ENCODE results near the gene PKD1.

The PKD1 gene

GRCh38 chr16:2039274-2040031, 96.2 kb downstream of the PKD1 start:
- WGBS (ENCODE audit: insufficient coverage) = 89% methylated on average over 26 of the region's 29 CpGs
- peaks cover 0 to 27% (median 21%) of the 10 kb centered on the region in 4 experiments for H3K4me1 ChIP-seq (ENCODE audit: control extremely low read depth in 1 of 4, control insufficient read depth in 4 of 4, insufficient read depth in 4 of 4, low read length in 3 of 4)
- POLR2A ChIA-PET = no interaction called here

More at GRCh38 chr16:2039274-2040031, 96.2 kb downstream of the PKD1 start:
- Histone ChIP-seq H3K36me3 (ENCODE audit: control insufficient read depth in 4 of 4, insufficient read depth in 4 of 4, low read length in 3 of 4) (peaks cover 0 to 13% (median 3%) of the 10 kb centered on the region in 4 experiments), H3K27ac (ENCODE audit: insufficient read depth in 1 of 2, low read depth in 1 of 2, low read length in 2 of 2, poor library complexity in 1 of 2, severe bottlenecking in 2 of 2) (no peak overlapping the region), H3K27me3 (replicated peaks in 2 of 5; ENCODE audit: control insufficient read depth in 4 of 5, insufficient read depth in 5 of 5, low read length in 4 of 5) (no peaks in the 10 kb centered on the region), H3K4me3 (ENCODE audit: control insufficient read depth in 1 of 7, extremely low read depth in 1 of 7, insufficient read depth in 4 of 7, low read depth in 2 of 7, low read length in 6 of 7) (no peak overlapping the region), H3K9me3 (ENCODE audit: control extremely low read depth in 1 of 5, control insufficient read depth in 4 of 5, insufficient read depth in 2 of 5, low read depth in 1 of 5, low read length in 4 of 5) (no peaks in the 10 kb centered on the region)
- CTCF ChIA-PET = interaction anchor here (1.5 to 1.7 kb wide), 2 partner anchors 9 to 15 kb away, joined by 4 to 5 read pairs; no protein-coding TSS in a partner anchor
- DNase-seq = no peak

Data from common myeloid progenitor, CD34-positive (primary cell).